ENCODE measurements around the gene SLCO3A1.

Gene SLCO3A1

DNA sequence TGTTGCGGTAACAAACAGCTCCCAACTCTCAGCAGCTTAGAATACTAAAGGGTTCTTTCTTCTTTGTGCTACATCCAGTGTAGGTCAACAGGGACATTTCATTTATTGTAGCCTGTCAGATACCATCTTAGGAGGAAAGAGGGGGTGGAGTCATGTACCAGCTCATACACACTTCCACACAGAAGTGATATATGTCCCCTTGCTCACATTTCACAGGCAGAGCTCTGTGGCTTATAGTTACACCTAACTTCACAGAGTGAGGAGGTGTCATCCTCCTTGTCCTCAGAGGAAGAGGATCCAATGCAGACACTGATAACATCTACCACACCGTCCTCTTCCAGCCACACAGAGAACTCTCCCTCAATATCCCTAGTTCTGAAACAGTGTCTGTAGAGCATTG lies 247.2 kb downstream of the SLCO3A1 start:
- no peak for DNase-seq (ENCODE audit: low spot score)

DNA sequence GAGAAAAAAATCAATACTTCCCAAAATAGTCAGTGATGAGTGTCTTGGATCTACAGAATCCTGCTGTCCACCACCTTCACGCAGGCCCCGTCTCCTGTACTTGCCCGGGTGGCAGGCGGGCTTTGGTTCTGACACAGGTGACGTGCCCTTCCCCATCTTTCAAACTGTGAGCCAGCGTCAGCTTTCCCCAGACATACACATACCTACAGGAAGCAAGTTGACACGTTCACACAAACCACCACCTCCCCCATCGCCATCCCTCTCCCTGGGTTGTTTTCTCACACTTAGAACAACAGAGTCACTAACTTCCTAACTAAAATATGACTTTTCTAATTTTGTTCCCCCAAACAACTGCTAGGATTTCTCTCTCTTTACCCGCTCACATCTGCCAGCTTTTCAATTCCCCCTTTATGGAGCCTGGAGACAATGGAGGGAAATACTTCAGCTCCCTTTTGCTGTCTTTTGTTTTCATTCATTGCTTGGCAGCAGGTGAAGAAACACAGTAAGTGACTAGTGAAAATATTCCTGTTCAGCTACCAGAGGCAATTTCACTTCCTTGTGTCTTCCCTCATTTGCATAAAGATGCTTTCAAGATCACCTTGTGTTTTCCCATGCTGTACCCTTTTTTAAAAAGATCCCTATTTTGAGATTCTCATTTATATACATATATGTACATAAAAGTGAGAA lies 248.3 kb downstream of the SLCO3A1 start:
- peak; percentile 48 for DNase-seq (ENCODE audit: low spot score)

DNA sequence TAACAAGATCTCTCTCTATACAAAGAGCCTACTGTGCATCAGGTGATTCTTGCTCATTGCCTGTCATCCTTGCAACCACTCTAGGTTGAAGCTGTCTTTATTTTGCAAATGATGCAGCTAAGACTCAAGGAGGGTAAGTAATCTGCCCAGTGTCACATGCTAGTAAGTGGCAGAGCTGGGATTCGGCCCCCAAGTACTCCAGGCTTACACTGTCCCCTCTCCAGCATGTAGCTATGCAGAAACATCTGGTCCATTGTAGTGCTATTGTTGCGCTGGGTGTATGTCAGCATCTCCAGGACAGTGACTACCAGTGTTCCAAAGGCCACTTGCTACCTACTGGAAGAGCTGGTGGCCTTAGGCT lies 248.9 kb downstream of the SLCO3A1 start:
- no peak for DNase-seq (ENCODE audit: low spot score)

DNA sequence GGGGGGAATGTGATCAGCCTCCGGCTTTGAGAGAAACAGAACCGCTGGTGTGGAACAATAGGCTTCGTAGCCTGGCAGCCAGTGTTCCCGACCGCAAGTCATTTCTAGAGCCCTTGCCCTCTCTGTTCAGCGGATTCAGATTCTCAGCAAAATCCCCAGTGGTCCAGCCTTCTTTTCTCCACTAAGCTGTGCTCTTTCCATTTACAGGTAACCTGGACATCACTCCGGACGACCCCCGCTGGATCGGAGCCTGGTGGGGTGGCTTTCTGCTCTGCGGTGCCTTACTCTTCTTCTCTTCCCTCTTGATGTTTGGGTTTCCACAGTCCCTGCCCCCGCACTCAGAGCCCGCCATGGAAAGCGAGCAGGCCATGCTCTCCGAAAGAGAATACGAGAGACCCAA lies 250.6 kb downstream of the SLCO3A1 start:
- DNase-seq (ENCODE audit: low spot score): no peak

DNA sequence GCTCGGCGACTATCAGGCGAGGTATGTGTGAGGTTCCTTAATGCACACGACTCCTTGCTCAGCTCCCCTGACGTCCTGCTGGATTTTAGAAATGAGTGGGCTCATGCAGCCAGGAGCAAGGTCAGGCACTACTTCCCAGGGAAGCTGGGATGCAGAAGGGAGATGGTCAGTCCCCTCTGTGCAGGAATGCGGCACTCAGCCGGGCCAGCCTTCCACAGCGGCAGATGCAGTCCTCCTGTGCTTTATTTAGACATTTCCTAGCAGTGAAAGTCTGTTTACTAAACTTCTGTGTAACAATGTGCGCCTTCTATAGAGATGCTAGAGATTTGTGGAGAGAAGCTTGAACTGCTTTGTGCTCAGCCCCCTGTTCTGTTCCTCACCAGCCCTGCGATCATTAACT lies 252.1 kb downstream of the SLCO3A1 start:
- DNase-seq (ENCODE audit: low spot score): no peak

DNA sequence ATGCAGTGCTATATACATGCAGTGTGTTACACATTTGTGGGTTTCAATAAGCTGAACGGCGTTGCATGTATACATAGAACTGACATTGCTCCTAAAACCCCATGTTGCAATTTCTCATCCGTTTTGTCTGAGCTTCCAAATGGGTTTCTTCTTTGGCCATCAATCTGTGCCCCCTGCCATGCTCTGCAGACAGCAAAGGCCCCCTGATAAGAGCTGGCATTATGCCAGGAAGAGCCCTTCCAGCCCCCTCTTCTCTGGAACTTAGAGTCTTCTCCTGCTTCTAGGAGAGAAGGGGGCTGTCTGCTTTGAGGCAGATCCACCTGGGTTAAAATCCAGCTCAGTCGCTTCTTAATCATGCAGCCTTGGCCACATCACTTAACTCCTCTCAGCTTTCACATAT lies 254.0 kb downstream of the SLCO3A1 start:
- DNase-seq (ENCODE audit: low spot score): no peak

DNA sequence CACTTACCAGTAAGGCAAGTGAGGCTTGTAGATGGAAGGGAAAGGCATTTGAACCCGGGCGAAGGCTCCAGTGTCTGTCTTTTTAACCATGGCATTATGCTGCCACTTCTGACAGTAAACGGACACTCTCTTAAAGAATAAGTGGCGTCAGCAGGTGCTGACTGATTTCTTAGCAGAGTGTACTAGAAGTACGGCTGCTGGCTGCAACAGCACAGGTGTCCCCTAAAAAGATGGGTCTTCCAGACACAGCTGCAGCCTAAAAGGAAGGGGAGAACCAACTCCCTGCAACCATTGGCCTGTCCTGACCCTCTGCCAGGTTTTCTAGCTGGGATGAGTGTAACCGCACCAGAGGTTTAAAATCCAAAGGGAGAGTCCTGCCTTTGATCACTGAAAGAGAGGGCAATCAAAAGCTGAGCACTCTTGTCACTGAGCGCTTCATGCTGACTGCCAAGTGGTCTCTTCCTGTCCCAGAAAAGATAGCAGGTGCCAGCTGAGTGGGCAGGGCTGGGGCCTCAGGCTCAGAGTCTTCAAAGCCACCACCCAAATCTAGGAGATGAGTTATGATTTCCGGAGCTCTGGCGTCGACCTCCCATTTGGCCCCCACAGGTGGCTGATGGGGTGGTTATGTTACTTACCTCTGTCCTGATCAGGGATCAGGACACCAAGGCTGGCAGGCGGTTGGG lies 255.8 kb downstream of the SLCO3A1 start:
- DNase-seq (ENCODE audit: low spot score): no peak

DNA sequence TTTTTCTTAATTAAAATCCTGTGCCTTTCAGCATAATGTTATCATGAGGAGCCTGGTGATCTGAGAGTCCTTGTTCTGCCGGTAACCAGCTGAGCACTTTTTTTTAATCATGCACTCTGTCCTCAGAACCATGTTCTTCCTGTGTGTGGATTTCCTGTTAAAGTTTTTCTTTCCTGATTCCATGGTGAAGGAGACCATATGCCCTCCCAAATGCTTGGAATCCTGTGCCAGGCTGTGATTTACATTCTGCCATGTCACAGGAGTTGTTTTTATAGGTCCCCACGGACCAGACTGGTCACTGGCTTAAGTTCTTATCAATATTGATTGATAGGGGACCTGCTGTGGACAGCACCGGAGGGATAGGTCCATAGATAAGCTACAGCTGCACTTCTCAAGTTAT lies 257.8 kb downstream of the SLCO3A1 start:
- no peak for DNase-seq (ENCODE audit: low spot score)

DNA sequence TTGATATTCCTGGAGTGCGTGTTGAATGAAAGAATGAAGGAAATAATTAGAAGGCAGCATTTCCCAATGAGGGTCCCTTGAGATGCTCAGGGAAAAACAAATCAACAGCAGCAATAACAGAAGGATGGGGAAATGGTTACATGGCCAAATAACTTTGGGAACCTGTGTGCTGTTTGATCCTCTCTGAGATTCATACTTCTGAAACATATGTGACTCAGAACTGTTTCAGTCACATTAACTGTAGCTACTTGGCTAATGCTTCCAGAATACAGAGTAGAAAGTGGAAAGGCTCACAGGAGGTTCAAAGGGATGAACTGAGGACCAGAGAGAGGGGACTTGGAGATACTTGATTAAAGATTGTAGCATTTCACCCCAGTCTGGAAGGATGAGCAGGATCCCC lies 258.2 kb downstream of the SLCO3A1 start:
- no peak for DNase-seq (ENCODE audit: low spot score)

DNA sequence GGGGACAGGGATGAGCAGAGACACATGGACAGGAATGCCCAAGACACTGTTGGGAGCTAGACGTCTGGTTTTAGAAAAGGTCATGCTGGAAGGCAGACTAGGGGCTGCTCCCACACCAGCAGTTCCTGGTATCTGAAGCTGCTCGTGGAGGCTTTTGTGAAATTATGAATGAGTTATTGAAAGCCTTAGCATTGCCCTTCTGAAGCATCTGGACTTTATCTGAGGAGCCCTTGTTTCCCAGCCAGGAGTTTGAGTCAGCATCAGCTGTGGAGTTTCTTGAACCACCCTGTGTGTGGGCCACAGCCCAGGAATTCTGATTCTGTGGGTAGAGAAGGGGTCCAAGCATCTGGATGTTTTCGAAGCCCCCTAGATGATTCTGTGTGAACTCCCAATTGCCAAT lies 258.7 kb downstream of the SLCO3A1 start:
- no peak for DNase-seq (ENCODE audit: low spot score)

DNA sequence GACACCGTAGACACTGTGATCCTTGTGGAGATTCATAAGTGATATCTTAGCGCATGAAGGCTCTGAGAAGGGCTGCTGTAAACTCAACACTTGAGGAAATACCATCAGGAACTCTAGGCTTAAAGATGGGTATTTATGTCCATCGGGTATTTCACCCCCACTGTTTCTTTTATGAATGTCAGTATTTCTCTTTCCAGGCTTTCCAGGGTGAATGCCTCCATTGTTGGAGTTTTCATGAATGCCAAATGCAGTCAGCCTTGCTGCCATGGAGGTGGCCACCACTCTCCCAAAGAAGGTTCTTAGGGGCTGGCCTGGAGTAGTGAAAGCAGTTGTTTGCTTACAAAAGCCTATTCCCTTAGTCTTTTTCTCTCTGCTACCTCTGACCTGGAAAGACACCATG lies 259.2 kb downstream of the SLCO3A1 start:
- no peak for DNase-seq (ENCODE audit: low spot score)

DNA sequence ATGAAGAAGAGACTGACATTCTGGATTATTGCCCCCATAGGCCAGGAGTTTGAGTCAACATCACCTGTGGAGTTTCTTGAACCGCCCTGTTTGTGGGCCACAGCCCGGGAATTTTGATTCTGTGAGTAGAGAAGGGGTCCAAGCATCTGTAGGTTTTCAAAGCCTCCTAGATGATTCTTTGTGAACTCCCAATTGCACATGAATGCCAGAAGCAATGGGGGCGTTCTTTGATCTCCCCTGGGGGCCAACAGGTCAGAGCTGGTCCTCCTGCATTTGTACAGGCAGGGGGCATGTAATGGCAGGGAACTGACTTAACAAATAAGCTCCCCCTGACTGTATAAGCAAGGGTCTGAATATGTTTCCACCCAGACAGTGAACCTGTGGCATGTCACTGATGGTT lies 260.3 kb downstream of the SLCO3A1 start:
- no peak for DNase-seq (ENCODE audit: low spot score)

DNA sequence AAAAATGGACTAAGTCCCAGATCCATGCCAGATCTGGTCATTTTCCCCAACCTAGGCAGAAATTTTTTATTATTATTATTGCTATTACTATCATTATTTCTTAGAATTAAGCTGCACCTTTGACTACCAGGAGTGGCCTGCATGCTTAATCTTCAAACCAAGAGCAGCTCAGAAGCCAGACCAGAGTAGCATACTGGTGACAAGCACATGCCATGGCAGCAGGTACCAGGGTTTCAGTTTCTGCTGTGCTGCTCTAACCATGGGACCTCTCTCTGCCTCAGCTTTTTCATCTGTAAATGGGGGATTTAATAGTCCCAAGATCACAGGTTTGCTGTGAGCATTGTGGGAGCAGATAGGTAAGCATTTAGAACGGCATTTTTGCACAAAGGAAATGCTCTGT lies 262.3 kb downstream of the SLCO3A1 start:
- DNase-seq (ENCODE audit: low spot score): no peak

DNA sequence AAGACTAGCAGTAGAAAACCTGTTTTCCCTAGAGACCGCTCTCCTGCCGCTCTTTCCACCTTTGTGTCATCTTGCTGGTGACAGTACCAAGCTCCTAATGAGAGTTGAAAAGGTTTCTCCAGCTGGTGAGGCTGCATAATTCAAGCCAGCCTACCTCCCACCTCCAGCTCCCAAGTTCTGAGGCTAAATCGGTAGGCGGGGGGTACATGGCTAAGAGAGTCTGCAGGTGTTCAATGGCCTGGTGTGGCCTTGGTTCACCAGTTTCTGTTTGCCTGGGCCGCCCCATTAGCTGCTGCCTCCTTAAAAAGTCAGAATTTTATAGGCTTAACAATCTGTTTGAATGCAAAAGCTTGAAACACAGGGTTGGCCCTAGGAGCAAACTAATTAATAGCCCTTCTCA lies 262.8 kb downstream of the SLCO3A1 start:
- DNase-seq (ENCODE audit: low spot score): no peak

DNA sequence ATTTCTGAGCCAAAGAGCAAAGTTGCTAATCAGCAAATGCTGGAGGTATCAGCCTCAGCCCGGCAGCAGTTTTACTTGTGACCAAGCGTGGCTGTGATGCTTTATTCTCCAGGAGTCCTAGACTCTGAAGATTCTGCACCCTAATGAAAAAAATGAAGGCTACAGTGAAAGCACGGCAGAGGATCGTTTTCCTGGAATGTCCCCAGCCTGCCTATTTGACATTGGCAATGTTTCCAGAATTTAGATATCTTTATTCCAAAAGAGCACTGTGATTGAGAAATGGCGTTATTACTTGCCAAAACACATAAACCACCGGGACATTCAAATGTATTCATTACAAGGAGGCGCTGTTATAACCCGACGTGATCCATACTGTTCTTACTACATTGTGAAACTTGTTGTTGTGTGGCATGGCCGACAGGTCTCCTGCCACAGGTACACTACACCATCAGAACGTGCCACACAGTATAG lies 263.8 kb downstream of the SLCO3A1 start:
- DNase-seq (ENCODE audit: low spot score): no peak

DNA sequence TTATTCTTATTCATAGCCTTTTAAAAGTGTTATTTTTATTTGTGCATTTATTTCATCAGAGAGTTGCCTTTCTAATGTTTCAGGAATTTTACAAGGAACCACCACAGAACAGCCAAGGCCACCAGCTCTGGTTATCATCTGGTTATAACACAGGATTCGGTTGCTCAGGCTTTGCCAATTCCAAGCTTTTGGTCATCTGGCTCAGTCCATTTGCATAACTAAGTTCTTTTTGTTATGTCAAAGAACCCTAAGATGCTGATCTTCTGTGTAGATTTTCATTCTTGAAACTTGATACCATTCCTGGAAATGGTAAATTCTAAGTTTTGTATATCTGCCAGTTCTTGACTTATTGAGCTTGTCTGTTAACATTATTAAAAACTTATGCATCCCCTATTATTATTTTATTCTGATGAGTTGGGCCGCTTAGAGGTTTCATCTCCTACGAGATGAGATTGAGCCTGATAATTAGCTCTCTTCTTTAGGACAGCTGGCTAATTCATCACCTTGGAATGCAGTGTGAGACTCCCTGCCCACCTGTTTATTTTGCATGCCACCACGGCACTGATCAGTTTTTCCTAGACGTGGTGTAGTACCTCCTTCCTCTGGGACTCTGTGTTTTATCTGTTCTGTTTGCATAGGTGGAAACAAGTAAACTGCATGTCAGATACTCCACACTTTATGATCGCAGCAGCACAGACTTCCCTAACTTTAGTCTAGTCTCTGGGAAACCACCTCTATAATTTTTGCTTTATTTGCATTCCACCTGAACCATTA lies 264.8 kb downstream of the SLCO3A1 start:
- peak; percentile 10 for DNase-seq (ENCODE audit: low spot score)

DNA sequence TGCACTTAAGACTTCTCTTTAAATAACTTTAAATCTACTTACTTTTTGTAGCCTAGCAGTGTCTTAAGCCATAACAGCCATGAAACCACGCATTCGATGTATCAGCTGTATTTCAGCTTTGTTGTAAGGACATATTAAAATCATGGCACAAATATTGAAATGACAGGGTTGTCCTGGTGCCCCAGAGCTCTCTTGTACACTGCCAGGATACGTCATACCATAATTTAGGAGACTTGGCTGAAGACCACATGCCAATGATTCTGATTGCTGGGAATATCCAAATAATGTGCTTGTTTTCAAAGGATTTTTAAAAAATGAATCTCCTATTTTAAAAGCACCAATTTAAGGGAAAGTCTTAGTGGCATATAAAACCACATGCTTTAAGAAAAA lies 265.4 kb downstream of the SLCO3A1 start:
- DNase-seq (ENCODE audit: low spot score): no peak

DNA sequence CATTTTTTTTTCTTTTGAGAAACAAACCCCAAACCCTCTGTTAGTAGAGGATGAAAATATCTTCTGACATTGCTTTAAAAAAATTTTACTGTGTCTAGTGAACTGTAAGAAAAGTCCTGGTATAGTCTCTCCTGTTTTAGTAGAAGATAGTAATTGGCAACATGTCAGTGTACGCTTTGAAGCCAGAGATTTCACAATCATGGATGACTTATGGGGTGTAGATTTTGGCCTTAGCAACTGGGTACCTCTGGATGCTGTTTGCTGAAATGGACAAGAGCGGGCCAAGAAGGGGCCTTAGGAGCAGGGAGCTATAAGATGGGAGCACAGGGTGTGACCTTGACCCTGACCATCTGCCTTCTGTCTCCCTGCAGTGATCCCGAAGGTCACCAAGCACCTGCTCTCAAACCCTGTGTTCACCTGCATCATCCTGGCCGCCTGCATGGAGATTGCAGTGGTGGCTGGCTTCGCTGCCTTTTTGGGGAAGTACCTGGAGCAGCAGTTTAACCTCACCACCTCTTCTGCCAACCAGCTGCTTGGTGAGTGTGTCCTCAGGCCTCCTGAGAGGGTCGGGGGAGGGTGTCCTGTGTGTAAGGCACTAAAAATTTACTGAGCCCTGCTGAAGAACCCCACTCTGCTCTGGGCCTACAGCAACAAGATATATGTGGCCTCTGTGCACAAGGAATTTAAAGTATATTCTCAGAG lies 266.7 kb downstream of the SLCO3A1 start:
- DNase-seq (ENCODE audit: low spot score): no peak

DNA sequence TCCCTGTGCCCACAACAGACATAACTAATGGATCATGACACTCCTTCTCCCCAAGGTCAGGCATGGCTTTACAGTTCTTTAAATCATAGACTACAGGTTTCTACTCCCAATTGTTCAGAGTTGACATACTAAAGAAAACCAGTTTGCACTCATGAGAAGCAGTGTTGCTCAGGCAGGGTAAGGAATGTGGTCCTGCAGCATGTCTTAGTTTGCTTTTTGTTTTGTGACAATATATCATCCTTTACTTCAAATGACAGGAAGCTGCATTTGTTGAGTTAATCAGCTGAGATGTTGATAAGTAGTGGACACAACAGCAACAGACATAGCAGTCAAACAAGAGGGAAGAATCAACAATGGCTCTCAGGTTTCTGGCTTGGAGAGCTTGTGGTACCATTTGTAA lies 267.5 kb downstream of the SLCO3A1 start:
- DNase-seq (ENCODE audit: low spot score): no peak

DNA sequence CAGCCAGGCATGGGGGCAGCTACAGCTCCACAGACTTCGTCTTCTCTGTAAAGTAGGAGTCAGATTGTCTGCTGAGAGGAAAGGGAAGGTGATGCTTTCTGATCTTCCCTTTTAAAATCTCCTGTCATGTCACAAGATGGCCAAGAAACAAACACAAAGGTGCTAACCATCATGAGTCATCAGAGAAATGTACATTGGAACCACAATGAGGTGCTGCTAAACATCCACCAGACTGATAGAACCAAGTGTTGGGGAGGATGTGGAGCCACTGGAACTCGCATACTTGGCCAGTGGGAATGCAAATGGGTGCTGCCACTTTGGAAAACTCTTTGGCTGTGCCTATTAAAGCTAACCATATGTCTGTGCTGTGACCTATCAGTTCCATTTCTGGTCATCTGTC lies 268.8 kb downstream of the SLCO3A1 start:
- no peak for DNase-seq (ENCODE audit: low spot score)

DNA sequence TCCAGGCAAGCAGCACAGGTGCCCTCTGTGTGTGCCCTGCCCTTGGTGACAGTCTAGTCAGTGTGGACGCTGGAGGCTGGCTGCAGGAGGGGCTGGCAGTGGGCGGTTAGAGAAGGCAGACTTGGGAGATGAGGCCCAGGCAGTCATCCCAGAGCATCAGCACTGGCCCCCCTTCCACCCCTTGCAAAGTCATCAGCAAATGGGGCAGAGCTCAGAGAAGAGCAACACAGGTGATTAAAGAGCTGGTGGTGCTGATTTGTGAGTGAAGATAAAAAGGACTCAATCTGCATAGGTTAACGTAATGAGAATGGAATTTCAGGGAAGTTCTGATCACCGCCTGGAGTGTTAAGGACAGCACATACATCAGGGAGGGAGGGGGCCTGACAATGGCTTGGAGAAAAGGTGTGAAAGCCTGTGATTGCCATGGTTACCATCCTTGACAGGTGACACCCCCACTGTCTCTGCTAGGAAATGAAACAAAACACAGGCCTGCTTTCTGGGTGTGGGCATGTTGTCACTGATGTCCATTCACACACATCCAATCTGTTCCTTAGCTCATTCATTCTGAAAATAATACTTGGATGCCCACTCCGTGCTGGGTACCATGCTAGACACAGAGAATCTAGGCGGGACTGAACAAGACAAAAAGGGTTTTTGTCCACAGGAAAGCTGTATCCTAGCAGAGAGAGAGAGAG lies 270.6 kb downstream of the SLCO3A1 start:
- no peak for DNase-seq (ENCODE audit: low spot score)

DNA sequence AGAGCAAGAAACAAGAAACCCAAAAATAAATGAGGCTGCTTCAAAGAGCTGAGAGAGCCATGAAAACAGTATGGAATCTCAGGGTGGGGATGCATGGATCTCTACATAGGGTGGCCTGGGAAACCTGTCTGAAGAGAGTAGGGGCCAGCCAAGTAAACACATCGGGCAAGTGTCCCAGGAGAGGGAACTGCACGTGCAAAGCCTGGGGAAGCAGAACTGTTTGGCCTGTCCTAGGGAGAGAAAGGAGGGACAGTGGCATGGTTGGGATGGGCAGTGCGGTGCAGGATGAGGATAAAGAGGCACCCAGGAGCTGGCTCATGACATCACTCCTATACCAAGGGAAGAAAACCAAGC lies 271.1 kb downstream of the SLCO3A1 start:
- no peak for DNase-seq (ENCODE audit: low spot score)

Data from germinal center (tissue), 1 donor.